T-helper 2 cell treated with Interferon-gamma antibody and Interleukin-4, amounts not matched to agents 5 μg/mL and 100 μg/mL, for 36 hours (primary cell): Measurements from ENCODE around the gene ELF3.
"Not testable (repeated sequence)": the region's sequence is repeated elsewhere in the genome, so short reads cannot be mapped to it uniquely, and the experiment has no call there.

Experiments used
- DNase-seq: peaks from one replicate; pipeline ENCODE4 v3.0.0; 2021; ENCODE audit warnings: low spot score
- H3K27ac Mint-ChIP-seq: one replicate; pipeline ENCODE4 v1.8.0; 2021; ENCODE audit warnings: mild to moderate bottlenecking, mixed read lengths
- H3K27me3 Mint-ChIP-seq: one replicate; pipeline ENCODE4 v1.8.0; 2021; ENCODE audit warnings: low read depth, mixed read lengths
- H3K36me3 Mint-ChIP-seq: one replicate; pipeline ENCODE4 v1.8.0; 2021; ENCODE audit warnings: low read depth, mixed read lengths
- H3K4me1 Mint-ChIP-seq: one replicate; pipeline ENCODE4 v1.8.0; 2021; ENCODE audit warnings: low read depth, mixed read lengths
- H3K4me3 Mint-ChIP-seq: one replicate; pipeline ENCODE4 v1.8.0; 2022; ENCODE audit warnings: mild to moderate bottlenecking, moderate library complexity, mixed read lengths
- H3K9me3 Mint-ChIP-seq: one replicate; pipeline ENCODE4 v1.8.0; 2021; ENCODE audit warnings: mixed read lengths

The ELF3 gene

GRCh38 chr1:202034683-202035462, 24.5 kb downstream of the ELF3 start:
- no peaks in the 10 kb centered on the region for H3K4me1 Mint-ChIP-seq
- no peak overlapping the region for H3K27ac Mint-ChIP-seq
- no peak overlapping the region for H3K4me3 Mint-ChIP-seq
- H3K36me3 Mint-ChIP-seq = no peaks in the 10 kb centered on the region
- DNase-seq = no peak
- no peaks in the 10 kb centered on the region for H3K9me3 Mint-ChIP-seq
- H3K27me3 Mint-ChIP-seq = peaks cover 5% of the 10 kb centered on the region

GRCh38 chr1:202036595-202037387, 26.4 kb downstream of the ELF3 start:
- no peak overlapping the region for H3K27ac Mint-ChIP-seq
- H3K9me3 Mint-ChIP-seq = no peaks in the 10 kb centered on the region
- no peaks in the 10 kb centered on the region for H3K4me1 Mint-ChIP-seq
- no peaks in the 10 kb centered on the region for H3K36me3 Mint-ChIP-seq
- peaks cover 5% of the 10 kb centered on the region for H3K27me3 Mint-ChIP-seq
- no peak overlapping the region for H3K4me3 Mint-ChIP-seq
- no peak for DNase-seq

GRCh38 chr1:202037706-202038296, 27.4 kb downstream of the ELF3 start:
- Mint-ChIP-seq H3K4me3 (no peak overlapping the region), H3K27me3 (peaks cover 5% of the 10 kb centered on the region), H3K36me3 (no peaks in the 10 kb centered on the region), H3K9me3 (no peaks in the 10 kb centered on the region), H3K27ac (no peak overlapping the region), H3K4me1 (no peaks in the 10 kb centered on the region)
- DNase-seq = no peak

- no peak for DNase-seq
- Mint-ChIP-seq H3K4me3 (no peak overlapping the region), H3K9me3 (no peaks in the 10 kb centered on the region), H3K36me3 (no peaks in the 10 kb centered on the region), H3K4me1 (no peaks in the 10 kb centered on the region), H3K27me3 (peaks cover 3% of the 10 kb centered on the region), H3K27ac (no peak overlapping the region)
These were observed 28.4 kb downstream of the ELF3 start for GRCh38 chr1:202038688-202039346.

- Mint-ChIP-seq H3K9me3 (no peaks in the 10 kb centered on the region), H3K27me3 (peaks cover 4% of the 10 kb centered on the region), H3K27ac (no peak overlapping the region), H3K36me3 (no peaks in the 10 kb centered on the region), H3K4me3 (no peak overlapping the region), H3K4me1 (no peaks in the 10 kb centered on the region)
- no peak for DNase-seq
These were observed 35.3 kb downstream of the ELF3 start for GRCh38 chr1:202045705-202046104.

- Mint-ChIP-seq H3K27me3 (peaks cover 4% of the 10 kb centered on the region), H3K27ac (no peak overlapping the region), H3K4me3 (no peak overlapping the region), H3K9me3 (no peaks in the 10 kb centered on the region), H3K4me1 (no peaks in the 10 kb centered on the region), H3K36me3 (no peaks in the 10 kb centered on the region)
- DNase-seq = no peak
These were observed 35.8 kb downstream of the ELF3 start for GRCh38 chr1:202046227-202046626.

- Mint-ChIP-seq H3K27ac (no peak overlapping the region), H3K9me3 (no peaks in the 10 kb centered on the region), H3K27me3 (peaks cover 4% of the 10 kb centered on the region), H3K36me3 (no peaks in the 10 kb centered on the region), H3K4me3 (no peak overlapping the region), H3K4me1 (no peaks in the 10 kb centered on the region)
- DNase-seq = no peak
These were observed 36.6 kb downstream of the ELF3 start for GRCh38 chr1:202046748-202047708.

GRCh38 chr1:202047977-202048376, 37.6 kb downstream of the ELF3 start:
- peaks cover 4% of the 10 kb centered on the region for H3K27me3 Mint-ChIP-seq
- no peaks in the 10 kb centered on the region for H3K36me3 Mint-ChIP-seq
- H3K4me3 Mint-ChIP-seq = no peak overlapping the region
- no peaks in the 10 kb centered on the region for H3K4me1 Mint-ChIP-seq
- H3K9me3 Mint-ChIP-seq = no peaks in the 10 kb centered on the region
- H3K27ac Mint-ChIP-seq = no peak overlapping the region
- DNase-seq = no peak

- no peak for DNase-seq
- H3K27me3 Mint-ChIP-seq = peaks cover 4% of the 10 kb centered on the region
- H3K9me3 Mint-ChIP-seq = no peaks in the 10 kb centered on the region
- H3K4me3 Mint-ChIP-seq = no peak overlapping the region
- no peak overlapping the region for H3K27ac Mint-ChIP-seq
- no peaks in the 10 kb centered on the region for H3K4me1 Mint-ChIP-seq
- no peaks in the 10 kb centered on the region for H3K36me3 Mint-ChIP-seq
These were observed 38.7 kb downstream of the ELF3 start for GRCh38 chr1:202049129-202049528.

- no peak for DNase-seq
- Mint-ChIP-seq H3K9me3 (no peaks in the 10 kb centered on the region), H3K36me3 (no peaks in the 10 kb centered on the region), H3K27ac (no peak overlapping the region), H3K4me3 (no peak overlapping the region), H3K4me1 (no peaks in the 10 kb centered on the region), H3K27me3 (no peaks in the 10 kb centered on the region)
These were observed 43.7 kb downstream of the ELF3 start for GRCh38 chr1:202054094-202054493.

GRCh38 chr1:202054673-202055072, 44.3 kb downstream of the ELF3 start:
- not testable (repeated sequence) for H3K4me3 Mint-ChIP-seq, DNase-seq, H3K27me3 Mint-ChIP-seq, H3K9me3 Mint-ChIP-seq, H3K4me1 Mint-ChIP-seq, H3K36me3 Mint-ChIP-seq, H3K27ac Mint-ChIP-seq

GRCh38 chr1:202056644-202057334, 46.4 kb downstream of the ELF3 start:
- Mint-ChIP-seq H3K27me3 (no peaks in the 10 kb centered on the region), H3K36me3 (no peaks in the 10 kb centered on the region), H3K4me3 (no peak overlapping the region), H3K4me1 (no peaks in the 10 kb centered on the region), H3K9me3 (no peaks in the 10 kb centered on the region), H3K27ac (no peak overlapping the region)
- no peak for DNase-seq

GRCh38 chr1:202057335-202057704, 46.9 kb downstream of the ELF3 start:
- H3K36me3 Mint-ChIP-seq, H3K27me3 Mint-ChIP-seq, DNase-seq, H3K9me3 Mint-ChIP-seq, H3K4me3 Mint-ChIP-seq, H3K4me1 Mint-ChIP-seq, H3K27ac Mint-ChIP-seq: not testable (repeated sequence)
